ENCODE measurements around the gene MYCL.
"Not testable (repeated sequence)": the region's sequence is repeated elsewhere in the genome, so short reads cannot be mapped to it uniquely, and the experiment has no call there.

Gene MYCL

DNA sequence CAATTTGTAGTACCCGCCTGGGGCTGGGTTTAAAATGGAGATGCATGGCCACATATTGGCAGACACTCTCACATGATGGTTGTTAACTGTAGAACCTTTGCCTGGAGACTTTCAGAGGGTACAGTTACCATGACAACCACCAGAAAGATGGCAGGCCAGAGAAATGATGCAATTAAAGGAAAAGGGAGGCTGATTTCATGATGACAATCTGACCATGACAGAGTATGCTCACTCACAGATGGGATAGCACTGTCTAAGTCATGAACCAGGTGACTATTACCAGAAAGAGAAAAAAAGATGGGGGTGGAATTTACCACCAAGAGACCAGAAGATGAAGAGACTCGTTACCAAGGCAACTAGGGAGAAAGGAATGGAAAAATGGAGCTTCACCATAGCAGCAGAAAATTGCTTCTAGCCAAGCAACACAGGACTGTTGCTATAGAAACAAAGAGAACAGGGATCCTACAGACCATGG lies 14.9 kb downstream of the MYCL start:
- no peak for DNase-seq

DNA sequence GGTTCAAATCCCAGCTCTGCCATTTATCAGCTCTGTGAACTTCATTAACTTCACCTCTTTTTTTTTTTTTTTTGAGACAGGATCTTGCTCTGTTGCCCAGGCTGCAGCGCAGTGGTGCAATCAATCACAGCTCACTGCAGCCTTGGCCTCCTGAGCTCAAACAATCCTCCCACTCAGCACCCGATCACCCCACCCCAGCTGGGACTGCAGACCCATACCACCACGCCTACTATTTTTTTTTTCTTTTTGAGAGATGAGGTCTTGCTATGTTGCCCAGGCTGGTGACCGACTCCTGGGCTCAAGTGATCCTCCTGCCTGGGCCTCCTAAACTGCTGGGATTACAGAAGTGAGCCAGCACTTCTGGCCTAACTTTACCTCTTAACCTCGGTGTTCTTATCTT lies 16.2 kb downstream of the MYCL start:
- no peak for DNase-seq

DNA sequence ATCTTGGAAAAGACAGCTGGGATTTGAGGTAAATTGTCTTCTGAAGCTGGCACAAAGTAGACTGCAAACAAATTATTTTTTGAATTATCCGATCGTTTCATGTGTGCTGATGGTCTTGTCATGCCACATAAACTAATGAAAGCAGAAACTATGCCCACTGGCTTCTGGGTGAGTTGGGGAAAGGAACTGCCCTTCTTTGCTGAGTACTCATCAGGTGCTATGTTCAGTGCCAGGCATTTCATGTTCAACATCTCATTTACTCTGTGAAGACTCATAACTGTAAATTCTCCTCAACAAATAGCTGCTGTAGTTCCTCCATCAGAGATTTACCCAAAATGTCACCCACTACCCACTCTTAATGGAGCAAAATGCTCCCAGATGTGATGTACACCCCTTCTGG lies 19.6 kb downstream of the MYCL start:
- DNase-seq, result no peak

DNA sequence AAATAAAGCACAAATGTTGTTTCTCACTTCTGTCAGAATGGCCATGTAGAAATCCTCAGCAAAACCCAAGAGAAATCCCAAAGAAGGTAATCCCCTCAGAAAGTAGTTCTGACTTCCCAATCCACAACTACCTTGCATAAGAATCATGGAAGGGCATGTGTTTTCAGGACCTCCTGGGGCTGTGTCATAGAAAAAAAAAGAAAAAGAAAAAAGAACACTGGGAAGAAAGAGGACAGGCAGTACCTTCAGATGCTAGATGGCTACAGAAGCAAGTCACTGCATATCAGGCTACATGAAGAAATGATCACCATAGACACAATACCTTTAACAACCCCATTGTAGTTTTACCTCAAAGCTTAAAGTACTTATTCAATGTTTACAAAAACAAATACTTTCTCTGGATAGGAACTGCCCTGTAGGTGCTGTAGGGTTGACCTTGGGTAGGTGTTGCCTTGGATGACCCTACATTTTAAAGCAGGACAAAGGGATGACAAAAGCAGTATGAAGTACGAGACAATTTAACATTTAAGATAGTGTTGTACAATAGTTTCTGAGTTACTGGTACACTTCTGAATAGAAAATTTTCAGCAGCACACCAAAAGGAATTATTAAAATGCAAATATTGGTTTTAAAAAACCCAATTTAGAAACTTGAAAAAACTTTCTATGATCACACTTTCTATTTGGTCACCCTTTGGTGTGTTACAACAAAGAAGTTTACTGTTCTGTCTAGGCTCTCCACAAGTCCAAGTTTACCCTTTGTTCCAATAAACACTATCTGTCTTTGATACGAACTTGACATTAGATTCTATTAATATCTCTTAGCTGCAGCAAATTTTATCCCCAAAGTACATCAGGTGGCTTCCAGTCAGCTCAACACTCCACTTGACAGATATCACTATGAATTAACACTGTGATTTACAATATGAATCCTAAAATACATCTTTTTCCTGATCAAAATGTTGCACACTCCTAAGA lies 23.4 kb downstream of the MYCL start:
- no peak for DNase-seq

DNA sequence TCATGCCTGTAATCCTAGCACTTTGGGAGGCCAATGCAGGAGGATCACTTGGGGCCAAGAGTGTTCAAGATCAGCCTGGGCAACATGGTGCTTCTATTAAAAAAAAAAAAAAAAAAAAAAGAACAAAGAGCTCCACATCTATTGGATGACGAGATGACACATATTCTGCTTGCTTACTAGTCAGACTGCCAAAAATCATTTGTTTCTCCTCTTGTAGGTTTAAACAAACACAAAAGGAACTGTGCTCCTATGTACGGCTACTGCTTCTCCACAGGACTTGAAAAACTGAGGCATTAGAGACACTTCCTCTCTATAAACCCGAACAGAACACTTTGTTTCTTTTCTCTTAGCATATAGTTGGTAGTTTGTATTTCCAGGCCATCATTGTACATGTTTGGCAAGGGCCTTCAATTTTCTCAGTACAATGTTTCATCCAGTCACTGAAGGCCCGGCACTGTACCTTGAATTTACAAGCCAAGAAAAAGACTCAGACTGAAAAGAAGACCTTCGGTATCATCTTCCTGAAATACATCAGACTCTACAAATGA lies 24.4 kb downstream of the MYCL start:
- no peak for DNase-seq

DNA sequence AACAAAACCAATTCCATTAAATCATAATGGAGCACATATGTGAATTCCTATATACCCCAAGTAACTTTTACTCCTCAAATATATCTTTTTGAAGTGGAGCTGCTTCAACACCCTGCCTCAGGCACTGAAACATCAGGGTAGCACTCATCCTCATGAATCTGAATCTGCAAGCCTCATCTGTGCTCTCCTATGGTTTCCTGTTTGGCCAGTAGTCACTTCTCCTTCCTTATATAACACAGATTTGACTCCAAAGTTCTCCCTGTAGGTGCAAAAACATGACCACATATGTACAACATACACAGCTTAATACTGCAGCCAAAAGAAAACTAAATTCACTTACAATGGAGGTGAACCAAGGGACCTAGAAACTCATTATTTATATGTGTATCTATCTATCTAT lies 25.6 kb downstream of the MYCL start:
- no peak for DNase-seq

DNA sequence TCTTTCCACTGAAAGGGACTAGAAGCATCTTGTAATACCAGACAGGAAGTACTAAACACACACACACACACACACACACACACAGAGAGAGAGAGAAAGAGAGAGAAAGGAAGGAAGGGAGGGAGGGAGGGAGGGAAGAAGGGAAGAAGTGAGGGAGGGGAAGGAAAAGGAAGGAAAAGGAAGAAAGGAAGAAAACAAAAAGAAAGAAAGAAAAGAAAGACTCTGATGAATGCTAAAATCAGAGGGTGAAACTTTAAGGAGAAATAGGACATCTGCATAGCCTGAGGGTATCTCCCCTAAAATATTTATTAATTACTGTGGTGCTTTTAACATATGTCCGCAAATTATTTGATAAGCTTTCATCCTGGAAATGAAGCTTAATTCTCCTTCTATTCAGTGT lies 29.0 kb downstream of the MYCL start:
- DNase-seq, result no peak

DNA sequence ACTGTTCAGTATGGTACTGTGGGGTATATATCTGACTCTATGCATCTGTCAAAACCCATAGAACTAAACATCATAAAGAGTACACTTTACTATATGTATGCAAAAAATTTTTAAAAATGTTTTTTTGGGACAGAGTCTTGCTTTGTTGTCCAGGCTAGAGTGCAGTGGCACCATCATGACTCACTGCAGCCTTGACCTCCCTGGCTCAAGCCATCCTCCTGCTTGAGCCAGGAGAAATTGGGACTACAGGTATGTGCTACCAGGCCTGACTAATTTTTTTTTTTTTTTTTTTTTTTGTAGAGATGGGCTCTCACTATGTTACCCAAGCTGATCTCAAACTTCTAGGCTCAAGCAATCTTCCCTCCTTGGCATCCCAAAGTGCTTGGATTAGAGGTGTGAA lies 29.9 kb downstream of the MYCL start:
- no peak for DNase-seq

DNA sequence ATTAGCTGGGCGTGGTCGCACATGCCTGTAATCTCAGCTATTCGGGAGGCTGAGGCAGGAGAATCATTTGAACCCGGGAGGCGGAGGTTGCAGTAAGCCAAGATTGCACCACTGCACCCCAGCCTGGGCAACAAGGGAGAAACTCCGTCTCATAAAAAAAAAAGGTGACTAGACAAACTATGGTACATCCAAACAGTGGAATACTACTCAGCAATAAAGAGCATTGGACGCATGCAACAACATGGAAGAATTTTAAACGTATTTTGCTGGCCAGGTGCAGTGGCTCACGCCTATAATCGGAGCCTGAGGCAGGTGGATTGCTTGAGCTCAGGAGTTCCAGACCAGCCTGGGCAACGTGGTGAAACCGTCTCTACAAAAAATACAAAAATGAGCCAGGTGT lies 30.7 kb downstream of the MYCL start:
- DNase-seq, result not testable (repeated sequence)

DNA sequence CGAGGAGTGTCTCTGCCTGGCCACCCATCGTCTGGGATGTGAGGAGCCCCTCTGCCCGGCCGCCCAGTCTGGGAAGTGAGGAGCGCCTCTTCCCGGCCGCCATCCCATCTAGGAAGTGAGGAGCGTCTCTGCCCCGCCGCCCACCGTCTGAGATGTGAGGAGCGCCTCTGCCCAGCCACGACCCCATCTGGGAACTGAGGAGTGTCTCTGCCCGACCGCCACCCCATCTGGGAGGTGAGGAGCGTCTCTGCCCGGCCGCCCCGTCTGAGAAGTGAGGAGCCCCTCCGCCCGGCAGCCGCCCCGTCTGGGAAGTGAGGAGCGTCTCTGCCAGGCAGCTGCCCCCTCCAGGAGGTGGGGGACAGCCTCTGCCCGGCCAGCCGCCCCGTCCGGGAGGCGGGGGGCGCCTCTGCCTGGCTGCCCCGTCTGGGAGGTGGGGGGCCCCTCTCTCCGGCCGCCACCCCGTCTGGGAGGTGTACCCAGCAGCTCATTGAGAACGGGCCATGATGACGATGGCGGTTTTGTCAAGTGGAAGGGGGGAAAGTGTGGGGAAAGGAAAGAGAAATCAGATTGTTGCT lies 32.1 kb downstream of the MYCL start:
- DNase-seq, result not testable (repeated sequence)

DNA sequence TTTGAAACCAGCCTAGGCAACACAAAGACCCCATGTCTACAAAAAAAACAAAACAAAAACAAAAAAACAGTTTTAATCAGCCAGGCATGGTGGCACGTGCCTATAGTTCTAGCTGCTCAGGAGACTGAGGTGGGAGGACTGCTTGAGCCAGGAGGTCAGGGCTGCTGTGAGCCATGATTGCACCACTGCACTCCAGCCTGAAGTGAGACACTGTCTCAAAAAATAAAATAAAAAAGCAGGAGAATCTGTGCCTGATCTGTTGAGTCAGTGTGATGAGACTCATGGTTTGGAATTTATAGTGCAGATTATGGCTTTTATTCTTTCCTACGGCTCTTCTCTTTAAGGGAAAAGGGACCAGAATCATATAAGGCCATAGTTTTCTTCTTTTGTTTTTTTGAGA lies 35.0 kb downstream of the MYCL start:
- DNase-seq, result no peak

DNA sequence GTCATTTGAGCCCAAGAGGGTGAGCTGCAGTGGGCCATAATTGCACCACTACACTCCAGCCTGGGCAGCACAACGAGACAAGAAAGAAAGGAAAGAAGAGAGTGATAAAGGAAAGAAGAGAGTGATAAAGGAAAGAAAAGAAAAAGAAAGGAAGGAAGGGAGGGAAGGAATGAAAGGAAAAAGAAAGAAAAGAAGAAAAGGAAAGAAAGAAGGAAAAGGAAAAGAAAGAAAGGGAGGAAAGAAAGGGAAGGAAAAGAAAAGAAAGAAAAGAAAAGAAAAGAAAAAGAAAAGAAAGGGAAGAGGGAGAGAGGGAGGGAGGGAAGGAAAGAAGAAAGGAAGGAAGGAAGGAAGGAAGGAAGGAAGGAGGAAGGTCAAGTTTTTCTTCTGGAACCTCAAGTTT lies 36.0 kb downstream of the MYCL start:
- no peak for DNase-seq

DNA sequence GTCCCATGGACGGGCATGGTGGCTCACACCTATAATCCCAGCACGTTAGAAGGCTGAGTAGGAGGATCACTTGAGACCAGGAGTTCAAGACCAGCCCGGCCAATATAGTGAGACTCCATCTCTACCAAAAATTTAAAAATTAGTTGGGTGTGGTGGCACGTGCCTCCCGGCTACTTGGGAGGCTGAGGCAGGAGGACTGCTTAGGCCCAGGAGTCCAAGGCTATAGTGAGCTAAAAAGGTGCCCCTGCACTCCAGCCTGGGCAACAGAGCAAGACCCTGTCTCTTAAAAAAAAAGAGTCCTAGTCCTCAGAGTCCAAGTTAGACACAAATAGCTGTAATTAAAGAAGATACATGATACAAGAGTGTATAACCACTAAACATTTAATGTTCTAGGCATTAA lies 38.5 kb downstream of the MYCL start:
- no peak for DNase-seq

DNA sequence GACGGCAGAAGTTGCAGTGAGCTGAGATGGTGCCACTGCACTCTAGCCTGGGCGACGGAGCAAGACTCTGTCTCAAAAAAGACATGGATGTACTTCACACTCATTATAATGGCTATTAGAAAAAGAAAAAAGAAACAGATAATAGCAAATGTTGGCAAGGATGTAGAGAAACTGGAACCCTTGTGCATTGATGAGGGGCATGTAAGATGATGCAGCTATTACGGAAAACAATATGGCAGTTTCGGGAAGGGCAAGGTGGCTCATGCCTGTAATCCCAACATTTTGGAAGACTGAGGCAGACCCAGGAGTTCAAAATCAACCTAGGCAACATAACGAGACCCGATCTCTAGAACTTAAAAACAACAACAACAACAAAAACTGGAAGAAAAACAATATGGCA lies 40.7 kb downstream of the MYCL start:
- no peak for DNase-seq

DNA sequence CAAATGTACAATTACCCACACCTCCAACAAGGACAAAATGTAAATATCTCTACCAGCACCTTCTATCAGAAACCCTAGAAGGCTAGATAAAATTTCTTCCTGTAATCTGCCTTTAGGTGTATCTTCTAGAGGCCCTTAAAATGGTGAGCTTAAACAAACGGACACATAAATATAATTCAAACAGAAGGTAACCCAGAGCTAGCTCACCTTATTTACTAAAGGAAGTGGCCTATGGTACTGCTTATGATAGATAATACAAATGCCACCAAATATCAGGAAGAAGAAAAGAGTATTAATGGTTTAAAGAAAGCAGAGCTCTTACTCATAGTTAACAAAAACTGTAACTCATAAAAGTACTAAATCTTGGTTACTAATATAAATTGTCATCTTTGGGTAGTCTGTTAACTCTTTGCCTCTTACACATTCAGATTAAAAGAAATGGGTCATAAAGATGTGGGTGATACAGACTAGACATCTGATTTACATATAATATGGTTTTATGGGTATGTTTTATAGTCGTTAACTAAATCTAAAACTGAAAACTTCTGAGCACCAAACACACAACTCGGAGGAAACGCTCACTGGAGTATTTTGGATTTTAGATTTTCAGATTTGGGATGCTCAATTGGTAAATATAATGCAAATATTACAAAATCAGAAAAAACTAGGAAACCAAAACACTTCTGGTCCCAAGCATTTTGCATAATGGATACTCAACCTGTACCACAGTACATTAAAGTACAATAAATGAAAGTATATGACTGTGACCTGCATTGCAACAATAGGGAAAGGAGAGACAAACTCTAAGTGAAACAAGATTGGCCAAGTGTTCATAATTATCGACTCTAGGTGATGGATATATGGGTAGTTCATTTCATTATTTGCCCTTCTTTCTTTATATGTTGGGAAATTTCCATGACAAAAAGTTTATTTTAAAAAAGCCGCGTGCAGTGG lies 41.6 kb downstream of the MYCL start:
- no peak for DNase-seq

DNA sequence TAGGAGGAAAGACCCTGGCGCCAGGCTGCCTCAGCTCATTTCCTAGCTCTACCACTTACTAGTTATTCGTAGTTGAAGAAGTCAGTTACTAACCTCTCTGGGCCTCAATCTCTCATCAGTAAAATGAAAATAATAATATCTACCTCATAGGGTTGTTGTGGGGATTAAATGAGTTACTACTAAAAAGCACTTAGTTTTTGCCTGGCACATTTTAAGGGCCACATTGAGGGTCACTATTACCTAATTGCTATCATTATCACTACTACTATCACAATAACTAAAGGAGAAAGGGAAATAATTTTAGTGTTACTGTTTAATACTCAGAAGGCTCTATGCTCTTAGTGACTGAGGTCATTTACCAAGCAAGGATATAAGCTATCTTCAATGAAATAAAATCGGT lies 43.4 kb downstream of the MYCL start:
- DNase-seq, result no peak

DNA sequence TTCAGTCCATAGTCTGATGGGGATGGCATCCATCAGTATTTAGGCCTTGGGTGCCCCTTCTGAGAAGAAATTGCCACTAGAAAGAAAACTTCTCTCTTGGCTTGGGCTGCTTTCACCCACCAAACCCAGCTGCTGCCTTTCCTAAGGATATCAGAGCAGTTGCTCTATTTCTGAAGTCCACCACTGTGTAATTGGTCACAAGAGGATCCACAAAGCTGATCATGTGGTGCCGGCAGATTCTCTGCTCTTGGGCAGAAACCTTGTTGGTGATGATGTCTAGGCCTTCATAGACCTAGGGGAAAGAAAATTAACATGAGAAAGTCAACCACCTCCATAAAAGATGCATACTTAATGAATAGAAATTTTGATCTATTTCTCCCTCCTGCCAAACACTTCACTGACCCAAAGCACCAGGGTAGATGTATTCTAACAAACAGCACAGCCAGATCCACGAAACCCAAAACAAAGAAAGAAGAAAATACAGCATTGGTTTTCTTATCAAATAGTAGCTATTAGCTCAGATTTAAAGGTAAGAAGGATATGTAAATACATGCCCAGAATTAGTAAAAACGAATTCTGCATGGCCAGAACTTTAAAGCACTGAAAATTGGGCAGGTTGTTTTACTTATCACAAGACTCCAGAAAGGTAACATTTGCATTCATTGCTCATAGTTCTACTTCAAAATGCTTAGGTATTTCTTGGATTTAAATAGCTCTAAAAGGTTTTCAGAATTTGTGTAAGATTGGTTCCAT lies 44.4 kb downstream of the MYCL start:
- no peak for DNase-seq

DNA sequence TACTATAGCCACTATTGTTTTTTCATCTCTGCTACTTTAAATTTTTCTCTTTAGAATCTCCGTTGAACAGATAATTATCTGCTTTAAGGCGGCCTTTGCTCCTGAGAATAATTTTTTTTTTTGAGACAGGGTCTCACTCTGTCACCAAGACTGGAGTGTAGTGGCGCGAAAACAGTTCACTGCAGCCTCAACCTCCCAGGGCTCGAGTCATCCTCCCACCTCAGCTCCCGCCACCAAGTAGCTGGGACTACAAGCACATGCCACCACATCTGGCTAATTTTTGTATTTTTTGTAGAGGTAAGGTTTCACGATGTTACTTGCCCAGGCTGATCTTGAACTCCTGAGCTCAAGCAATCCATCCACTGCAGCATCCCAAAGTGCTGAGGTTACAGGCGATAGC lies 47.0 kb downstream of the MYCL start:
- no peak for DNase-seq

DNA sequence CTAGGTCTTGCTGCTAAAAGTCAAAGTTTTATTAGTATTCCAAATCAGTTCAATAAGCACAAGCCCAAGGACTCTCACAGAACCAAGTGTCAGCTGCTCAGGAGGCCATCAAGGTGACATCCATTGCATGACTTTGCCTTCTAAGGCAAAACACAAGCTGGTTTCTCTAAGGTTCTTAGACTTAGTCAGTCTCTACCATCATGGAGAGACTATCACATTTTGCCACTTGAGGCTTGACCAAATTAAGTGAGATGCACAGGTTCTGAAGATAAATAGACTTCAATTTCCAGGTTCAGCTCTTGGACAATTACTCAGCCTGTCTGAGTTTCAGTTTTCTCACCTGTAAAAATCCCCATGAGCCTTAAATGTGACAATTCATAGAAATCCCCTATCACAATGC lies 47.4 kb downstream of the MYCL start:
- DNase-seq, result no peak

DNA sequence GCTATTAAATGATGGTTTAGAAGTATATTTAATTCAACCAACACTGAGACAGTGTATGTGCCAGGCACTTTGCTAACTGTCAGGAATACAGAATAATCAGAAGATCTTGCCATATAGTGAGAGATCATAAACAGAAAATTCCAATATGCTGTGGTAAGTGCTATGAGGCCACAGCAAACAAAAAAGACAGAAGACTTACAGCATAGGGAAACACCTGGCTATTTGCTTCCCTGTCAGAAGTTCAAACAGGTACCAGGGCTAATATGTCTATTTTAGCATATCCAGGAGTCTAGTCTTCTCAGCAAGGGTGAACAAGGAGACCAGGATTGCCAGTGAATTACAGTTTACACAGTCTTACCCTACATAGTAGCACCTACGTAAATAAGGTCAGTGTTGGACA lies 48.8 kb downstream of the MYCL start:
- no peak for DNase-seq

DNA sequence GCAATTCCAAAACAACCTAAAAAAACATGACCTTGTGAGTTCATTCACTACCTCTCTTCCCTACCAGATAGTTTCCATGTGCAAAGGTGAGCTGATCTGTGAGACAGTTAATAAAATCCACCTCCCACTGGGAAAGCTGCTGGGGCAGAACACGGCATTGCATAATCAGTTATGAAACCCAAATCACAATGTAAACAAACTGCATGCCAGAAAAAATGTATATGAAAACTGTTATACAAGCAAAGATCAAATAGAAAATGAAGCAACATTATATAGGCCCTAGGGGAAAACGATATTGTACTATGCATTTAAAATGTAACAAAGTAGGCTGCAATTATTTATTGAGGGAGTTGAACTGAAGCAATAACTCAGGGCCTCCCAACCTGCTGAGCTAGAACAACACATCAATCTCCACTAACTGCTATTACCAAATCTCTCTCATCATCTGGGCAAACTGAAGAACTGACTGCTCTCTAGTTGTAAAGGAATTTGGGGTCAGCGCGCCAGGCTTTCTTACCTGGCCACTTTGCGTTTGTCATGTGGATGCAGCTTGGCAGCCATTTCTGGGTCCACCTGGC lies 49.4 kb downstream of the MYCL start:
- no peak for DNase-seq

Data from NCI-H2171 (cell line).